Measurements from ENCODE around the gene KIAA0825. TPM values are rescaled to one million over a fixed set of nuclear protein-coding genes. Genes with fewer than 3 reads are reported as not detected.

The KIAA0825 gene
- total and polyA plus RNA-seq, 12 donors: 0.34 to 11.5 (median 3.1) TPM

DNA sequence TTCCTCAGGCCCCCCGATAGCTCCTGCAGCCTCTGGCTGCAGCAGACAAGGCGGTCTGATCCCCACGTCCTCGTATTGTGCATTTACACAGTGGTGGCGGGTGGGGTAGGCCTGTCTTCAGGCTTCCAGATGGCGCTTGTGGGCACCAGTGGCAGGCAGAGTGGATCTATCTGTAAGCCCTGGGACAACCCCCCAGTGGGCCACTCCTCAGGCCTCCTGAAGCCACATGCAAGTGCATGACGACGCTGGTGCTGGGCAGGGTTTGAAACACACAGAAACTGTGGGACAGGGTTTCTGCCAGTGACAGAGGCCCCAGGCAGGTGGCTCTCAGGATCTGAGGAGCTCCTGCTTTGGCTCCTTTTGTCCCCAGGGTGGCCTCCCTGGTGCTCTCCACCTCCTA, 42.1 kb upstream of the KIAA0825 start:
- Histone ChIP-seq H3K4me1 (replicated peaks in 1 of 2) (no peaks in the 10 kb centered on the region), H3K9me3 (replicated peaks in 1 of 3) (peaks cover 0 to 5% (median 0%) of the 10 kb centered on the region in 3 donors), H3K27ac (no peak overlapping the region), H3K27me3 (no peaks in the 10 kb centered on the region), H3K4me3 (no peak overlapping the region), H3K36me3 (replicated peaks in 1 of 2) (no peaks in the 10 kb centered on the region)
- intact Hi-C loops (cut with DNase I): no loop called here
- no peak for DNase-seq
- no peak for TF ChIP-seq POLR2A (IDR thresholded peaks at IDR 0.05)
- TF ChIP-seq, protein P1, sequence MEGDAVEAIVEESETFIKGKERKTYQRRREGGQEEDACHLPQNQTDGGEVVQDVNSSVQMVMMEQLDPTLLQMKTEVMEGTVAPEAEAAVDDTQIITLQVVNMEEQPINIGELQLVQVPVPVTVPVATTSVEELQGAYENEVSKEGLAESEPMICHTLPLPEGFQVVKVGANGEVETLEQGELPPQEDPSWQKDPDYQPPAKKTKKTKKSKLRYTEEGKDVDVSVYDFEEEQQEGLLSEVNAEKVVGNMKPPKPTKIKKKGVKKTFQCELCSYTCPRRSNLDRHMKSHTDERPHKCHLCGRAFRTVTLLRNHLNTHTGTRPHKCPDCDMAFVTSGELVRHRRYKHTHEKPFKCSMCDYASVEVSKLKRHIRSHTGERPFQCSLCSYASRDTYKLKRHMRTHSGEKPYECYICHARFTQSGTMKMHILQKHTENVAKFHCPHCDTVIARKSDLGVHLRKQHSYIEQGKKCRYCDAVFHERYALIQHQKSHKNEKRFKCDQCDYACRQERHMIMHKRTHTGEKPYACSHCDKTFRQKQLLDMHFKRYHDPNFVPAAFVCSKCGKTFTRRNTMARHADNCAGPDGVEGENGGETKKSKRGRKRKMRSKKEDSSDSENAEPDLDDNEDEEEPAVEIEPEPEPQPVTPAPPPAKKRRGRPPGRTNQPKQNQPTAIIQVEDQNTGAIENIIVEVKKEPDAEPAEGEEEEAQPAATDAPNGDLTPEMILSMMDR (IDR thresholded peaks at IDR 0.05): no peak
- WGBS, 4 donors: 93 to 99% (median 98%) methylated on average over 7 to 8 of the region's 8 CpGs

DNA sequence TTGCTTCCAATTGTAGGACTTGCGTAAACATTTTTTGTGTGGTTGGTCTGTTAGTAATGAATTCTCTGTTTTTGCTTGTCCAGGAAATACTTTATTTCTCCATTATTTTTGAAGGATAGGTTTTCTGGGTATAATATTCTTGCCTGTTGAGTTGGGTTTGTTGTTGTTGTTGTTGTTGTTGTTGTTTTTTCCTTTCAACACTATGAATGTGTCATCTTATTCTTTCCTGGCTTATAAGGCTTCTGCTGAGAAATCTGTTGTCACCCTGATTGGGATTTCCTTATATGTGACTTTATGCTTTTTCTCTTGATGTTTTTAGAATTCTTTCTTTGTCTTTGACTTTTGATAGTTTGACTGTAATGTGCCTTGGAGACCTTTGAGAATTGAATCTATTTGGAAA, 39.9 kb upstream of the KIAA0825 start:
- DNase-seq: no peak
- Histone ChIP-seq H3K4me1 (replicated peaks in 1 of 2) (no peaks in the 10 kb centered on the region), H3K9me3 (replicated peaks in 1 of 3) (peaks cover 0 to 8% (median 0%) of the 10 kb centered on the region in 3 donors), H3K27me3 (no peaks in the 10 kb centered on the region), H3K4me3 (no peak overlapping the region), H3K36me3 (replicated peaks in 1 of 2) (no peaks in the 10 kb centered on the region), H3K27ac (no peak overlapping the region)
- intact Hi-C loops (cut with DNase I): no loop called here
- 94 to 100% (median 99%) methylated on average over 1 of the region's 1 CpG for WGBS, 4 donors
- TF ChIP-seq, protein P1 (IDR thresholded peaks at IDR 0.05): no peak
- no peak for TF ChIP-seq POLR2A (IDR thresholded peaks at IDR 0.05)

DNA sequence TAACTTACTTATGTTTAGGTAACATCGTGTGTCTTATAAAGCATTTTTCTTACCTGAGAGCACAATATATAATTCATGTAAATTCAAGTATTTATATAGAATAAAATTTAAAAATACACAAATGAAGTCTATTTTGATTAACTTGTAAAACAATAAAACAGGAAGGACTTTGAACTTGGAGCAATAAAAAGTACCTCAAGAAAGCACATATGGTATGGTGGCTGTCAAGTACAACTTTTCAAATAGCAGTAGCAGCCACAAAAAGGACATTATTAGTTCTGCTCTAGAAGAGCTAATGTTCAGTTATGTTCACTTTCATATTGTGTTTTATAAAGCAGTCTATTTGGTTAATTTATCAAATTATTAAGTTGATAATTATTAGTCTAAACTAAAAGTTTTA, 31.5 kb upstream of the KIAA0825 start:
- no peaks in the 10 kb centered on the region for H3K9me3 ChIP-seq (replicated peaks in 1 of 3)
- no peak for TF ChIP-seq POLR2A (IDR thresholded peaks at IDR 0.05)
- TF ChIP-seq, protein P1 (IDR thresholded peaks at IDR 0.05): no peak
- H3K4me3 ChIP-seq: no peak overlapping the region
- H3K36me3 ChIP-seq (replicated peaks in 1 of 2): no peaks in the 10 kb centered on the region
- H3K27ac ChIP-seq: no peak overlapping the region
- intact Hi-C loops (cut with DNase I): no loop called here
- H3K4me1 ChIP-seq (replicated peaks in 1 of 2): no peaks in the 10 kb centered on the region
- H3K27me3 ChIP-seq: no peaks in the 10 kb centered on the region
- DNase-seq: no peak
- WGBS, 4 donors: 94 to 100% (median 98%) methylated on average over 1 of the region's 1 CpG

- H3K36me3 ChIP-seq (replicated peaks in 1 of 2): no peaks in the 10 kb centered on the region
- H3K27me3 ChIP-seq: no peaks in the 10 kb centered on the region
- intact Hi-C loops (cut with DNase I): no loop called here
- H3K4me3 ChIP-seq: no peak overlapping the region
- TF ChIP-seq POLR2A (IDR thresholded peaks at IDR 0.05): no peak
- TF ChIP-seq, protein P1 (IDR thresholded peaks at IDR 0.05): no peak
- H3K9me3 ChIP-seq (replicated peaks in 1 of 3): no peaks in the 10 kb centered on the region
- H3K4me1 ChIP-seq (replicated peaks in 1 of 2): no peaks in the 10 kb centered on the region
- no peak for DNase-seq
- H3K27ac ChIP-seq: no peak overlapping the region
Observed at GRCh38 chr5:94646758-94647157, 28.4 kb upstream of the KIAA0825 start.

Measured in adrenal gland (tissue), 12 donors.